Measurements from ENCODE around the gene VIM.

VIM gene

DNA sequence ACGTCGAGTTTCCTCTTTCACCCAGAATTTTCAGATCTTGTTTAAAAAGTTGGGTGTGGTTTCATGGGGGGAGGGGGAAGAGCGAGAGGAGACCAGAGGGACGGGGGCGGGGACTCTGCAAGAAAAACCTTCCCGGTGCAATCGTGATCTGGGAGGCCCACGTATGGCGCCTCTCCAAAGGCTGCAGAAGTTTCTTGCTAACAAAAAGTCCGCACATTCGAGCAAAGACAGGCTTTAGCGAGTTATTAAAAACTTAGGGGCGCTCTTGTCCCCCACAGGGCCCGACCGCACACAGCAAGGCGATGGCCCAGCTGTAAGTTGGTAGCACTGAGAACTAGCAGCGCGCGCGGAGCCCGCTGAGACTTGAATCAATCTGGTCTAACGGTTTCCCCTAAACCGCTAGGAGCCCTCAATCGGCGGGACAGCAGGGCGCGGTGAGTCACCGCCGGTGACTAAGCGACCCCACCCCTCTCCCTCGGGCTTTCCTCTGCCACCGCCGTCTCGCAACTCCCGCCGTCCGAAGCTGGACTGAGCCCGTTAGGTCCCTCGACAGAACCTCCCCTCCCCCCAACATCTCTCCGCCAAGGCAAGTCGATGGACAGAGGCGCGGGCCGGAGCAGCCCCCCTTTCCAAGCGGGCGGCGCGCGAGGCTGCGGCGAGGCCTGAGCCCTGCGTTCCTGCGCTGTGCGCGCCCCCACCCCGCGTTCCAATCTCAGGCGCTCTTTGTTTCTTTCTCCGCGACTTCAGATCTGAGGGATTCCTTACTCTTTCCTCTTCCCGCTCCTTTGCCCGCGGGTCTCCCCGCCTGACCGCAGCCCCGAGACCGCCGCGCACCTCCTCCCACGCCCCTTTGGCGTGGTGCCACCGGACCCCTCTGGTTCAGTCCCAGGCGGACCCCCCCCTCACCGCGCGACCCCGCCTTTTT, at the start of gene VIM:
Gene VIM (plus strand): TSS at position 151 of the 925 bp plus-strand sequence. CDS start 1,182 bp downstream, outside the sequence.
- peak; percentile 80 for DNase-seq

DNA sequence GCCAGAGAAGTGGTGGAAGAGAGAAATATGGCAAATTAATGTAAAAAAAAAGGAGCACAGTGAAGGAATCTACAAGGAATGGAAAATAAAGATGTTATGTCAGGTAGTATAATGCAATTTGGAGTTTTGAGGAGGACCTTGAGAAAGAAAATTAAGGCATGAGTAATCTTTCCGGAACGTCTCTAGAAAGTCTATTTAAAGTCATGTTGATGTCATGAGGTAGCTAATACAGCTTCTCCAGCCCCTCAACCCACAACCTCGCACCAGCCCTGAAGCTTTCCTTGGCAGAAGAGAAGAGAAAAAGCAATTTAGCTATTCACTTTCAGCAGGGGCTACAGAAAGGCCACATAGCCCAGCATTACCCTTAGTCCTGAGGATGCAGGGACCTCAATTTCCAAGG, 49.0 kb upstream of the VIM start:
- DNase-seq, result no peak

DNA sequence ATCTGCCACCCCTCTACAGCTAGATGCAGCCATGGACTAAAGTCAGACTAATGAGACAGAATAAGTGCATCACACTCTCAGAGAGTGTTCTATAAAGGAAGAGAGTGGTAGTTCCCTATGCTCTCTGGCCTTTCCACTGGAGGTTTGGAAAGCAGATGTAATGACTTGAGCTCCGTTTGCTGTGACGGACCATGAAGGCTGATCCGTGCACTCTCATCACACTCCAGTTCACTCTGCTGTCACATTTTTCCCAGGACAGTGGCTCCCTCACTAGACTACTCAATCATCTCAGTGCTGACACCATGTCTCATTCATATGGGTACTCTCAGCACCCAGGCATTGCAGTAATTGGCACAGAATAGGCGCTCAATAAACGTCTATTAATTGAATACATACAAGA, 46.9 kb upstream of the VIM start:
- DNase-seq, result no peak

DNA sequence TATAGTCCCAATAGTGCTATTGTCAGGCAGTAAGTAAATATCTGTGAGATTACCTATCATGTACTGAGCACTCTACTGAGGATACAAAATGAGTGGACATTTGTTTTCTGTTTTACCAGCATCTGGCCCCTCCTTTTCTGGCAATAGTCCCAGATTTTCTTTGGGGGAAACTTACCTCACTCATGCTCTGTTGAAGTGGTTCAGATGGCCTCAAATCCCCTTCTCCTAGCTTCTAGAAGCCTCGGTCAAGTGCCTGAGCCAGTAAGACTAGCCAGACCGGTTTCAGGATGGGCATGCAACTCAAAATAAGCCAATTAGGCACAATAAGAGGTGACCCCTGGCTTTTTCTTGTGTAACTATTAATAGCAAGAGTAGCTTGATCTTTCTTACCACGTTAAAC, 46.3 kb upstream of the VIM start:
- no peak for DNase-seq

DNA sequence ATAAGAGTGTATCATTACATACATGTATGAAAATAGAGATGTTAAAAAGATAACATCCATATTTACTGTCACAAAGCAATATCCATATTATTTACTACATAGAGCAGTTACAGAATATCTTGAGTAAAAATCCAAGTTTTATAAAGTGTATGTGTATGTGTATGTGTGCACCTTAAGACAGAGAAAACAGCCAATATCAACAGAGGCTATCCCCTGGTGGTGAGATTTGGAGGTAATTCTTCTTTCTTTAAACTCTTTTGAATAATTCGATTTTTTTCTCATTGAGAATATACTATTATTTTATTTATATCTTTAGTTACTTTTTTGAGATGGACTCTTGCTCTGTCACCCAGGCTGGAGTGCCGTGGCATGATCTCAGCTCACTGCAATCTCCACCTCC, 44.9 kb upstream of the VIM start:
- no peak for DNase-seq

DNA sequence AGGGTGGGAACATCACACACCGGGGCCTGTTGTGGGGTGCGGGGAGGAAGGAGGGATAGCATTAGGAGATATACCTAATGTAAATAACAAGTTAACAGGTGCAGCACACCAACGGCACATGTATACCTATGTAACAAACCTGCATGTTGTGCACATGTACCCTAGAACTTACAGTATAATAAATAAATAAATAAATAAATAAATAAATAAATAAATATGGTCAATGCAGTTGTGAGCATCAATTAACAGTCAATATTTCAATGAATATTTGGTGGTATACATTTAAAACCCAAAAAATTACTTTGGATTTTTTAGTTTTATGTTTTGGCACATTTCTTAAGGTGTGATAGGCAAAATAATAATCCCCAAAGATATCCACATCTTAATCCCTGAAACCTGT, 42.2 kb upstream of the VIM start:
- DNase-seq, result no peak

DNA sequence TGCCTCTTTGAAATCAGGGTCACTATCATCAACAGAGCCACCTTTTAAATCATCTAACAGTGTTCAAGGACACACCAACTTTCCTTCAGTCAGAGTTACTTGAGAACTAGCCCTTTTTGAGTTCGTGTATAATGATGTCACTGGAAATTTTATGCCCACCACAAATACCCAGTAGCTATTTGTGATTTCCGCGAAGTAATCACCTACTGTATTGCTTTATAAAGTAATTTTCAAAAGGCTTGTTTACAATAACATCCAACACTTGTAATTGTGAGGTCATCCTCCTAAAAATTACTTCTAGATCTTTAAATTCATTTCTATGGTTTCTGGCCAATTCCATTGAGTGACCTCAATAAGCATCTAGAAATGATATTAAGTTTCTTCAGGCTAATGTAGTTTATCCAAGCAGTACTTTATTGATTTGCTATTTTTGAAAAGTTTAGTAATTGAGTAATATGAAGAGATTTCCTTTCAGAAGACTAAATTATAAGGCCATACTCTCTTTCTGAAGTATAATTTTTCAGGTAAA, 39.3 kb upstream of the VIM start:
- no peak for DNase-seq

DNA sequence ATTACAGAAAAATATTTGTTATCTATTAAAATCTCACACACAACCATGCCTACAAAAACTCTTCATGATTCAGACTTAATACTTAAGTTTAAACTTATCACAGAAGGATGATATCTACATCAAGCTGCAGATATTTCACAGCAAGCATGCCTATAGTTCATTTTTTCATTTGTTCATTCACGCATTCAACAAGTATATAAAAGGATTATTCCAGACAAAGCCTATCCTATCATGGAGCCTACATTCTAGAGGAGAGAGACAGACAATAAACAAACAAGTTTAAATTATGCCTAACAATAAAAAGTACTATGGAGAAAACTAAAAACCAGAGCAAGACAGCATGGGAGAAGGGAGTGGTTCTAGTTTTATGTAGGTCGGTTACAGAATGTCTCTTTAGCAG, 37.4 kb upstream of the VIM start:
- DNase-seq, result no peak

DNA sequence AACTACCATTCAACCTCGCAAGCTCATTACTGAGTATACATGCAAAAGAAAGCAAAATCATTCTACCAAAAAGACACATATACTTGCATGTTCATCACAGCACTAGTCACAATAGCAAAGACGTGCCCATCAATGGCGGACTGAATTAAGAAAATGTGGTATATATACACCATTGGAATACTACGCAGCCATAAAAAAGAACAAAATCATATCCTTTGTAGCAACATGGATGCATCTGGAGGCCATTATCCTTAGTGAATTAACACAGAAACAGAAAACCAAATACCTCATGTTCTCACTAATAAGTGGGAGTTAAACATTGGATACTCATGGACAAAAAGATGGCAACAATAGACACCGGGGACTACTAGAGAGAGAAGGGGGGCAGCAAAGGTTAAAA, 33.0 kb upstream of the VIM start:
- DNase-seq, result no peak

DNA sequence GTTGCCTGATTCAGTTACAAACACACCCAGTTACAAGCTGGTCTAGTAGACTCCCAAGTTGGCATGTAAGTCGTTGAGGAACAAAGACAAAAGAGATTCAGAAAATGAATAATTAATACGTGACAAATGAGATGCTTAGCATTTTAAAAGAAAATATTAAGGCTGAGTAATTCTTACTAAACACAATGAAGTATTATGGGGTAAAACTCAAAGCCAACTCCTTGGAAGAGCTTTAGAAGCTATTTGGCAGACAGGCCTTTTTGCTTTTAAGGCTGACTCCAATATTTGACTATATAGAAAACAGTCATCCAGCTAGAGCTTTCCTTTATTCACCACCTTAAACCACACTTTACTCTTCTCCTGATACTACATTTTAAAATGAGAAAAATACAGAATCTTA, 32.0 kb upstream of the VIM start:
- no peak for DNase-seq

DNA sequence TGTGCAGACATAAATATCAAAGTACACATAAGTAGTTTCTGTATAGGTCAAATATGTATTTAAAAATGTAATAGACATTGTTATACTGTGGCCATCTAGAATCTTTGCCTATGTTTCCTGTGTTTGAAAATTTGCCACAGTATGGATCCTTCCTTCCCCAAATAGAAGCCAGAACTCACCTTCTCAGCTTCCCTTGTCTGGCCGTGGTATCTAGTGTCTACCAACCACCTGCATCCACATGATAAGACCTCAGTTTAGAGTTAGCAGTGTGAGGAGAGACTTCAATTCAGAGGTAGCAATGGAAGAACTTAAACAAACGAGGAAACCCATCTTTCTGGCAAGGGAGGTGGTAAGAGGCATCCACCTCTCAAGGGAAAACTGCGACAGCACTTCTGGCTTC, 31.5 kb upstream of the VIM start:
- no peak for DNase-seq

DNA sequence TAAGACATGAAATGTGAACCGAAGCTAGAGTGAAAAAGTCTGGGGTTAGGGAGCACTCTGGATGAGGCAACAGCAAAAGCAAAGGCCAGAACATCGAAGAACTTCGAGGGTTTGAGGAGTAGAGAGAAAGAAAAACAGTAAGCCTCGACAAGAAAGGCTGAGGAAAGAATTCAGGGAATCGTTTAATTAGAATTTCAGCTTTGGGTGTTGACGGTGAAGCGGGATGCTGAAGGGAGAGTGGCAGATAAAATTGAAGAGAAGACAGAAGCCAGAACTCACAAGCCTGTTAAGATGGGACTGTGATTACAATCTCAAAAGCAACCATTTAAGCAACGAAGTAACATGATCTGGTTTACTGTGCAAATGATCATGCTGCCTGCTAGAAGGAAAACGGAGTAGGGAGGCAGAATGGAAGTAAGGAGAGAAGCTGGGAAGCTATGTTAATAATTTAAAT, 28.7 kb upstream of the VIM start:
- DNase-seq, result no peak

DNA sequence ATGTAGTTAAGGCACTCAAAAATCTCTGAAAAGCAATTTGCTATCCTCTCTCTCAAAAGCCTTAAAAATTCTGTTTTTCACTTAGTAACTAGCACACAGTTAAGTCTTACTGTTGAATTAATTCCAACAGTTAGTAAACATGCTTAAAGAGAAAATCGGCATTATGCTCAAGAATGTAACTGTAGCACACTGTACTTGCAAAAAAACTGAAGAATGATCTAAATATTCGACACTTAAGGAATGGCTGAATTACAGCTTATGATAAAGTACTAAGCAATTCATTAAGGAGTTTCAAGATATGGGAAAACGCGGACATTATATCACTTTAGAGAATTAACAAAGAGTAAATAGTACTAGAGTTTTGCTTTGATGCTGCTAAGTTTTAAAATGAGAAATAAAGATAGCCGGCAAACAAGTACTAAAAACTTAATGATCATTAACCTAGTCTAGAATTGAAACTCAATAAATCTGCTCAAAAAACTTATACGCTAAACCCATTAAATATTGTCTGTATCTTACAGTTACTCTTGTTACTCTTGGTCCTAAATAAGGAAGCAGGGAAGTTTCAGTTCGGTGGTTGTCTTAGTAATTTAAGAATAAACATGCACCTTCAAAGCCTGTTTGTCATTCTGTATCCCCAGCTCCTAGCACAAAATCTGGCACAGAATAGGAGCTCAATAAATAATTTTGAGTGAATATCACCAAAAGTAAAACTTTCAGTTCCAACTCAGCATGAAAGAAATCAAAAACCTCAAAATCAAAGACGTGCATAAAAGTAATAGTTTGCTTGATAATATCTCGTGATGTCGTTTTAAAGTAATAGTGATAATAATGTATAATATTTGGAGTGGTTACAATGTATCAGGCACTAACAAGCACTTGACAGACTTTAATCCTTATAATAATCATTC, 27.8 kb upstream of the VIM start:
- DNase-seq, result no peak

DNA sequence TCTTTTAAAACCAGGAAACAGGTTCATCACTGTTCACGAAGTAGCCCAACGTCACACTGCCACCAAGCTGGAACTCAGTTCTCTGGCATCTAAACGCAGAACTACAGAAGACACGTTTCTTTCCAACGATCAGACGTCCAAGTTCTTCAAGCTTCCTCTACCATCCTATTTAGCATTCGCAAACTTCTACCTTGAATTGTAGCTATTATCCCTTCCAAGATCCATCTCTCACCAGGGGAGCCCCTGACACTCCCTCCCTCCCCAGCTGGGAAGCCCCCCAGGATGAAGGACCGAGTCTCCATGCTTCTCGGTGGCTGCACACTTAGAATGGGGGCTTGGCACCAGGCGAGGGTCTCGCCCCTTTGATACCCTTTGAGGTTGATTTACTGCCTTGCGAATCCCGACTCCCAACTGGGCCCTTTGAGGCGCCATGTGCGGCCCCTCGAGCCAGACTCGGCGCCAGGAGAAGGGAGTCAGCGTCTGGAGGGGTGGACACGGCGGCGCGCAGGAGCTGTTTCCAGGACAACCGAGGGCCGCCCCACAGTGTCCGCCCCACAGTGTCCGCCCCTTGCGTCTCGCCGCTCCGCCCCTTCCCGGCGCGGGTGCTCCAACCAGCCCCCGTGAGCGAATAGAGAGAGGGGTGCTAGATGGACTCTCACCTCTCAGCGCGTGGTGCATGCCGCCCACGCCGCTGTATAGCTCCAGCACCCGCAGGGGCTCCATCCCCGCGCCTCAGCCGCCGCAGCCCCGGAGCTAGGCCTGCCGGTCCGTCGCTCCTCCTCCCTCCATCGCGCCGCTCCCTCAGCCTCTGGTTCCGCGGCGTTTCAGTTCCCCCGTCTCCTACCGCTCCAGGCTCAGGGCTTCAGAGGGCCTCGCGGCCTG, 26.9 kb upstream of the VIM start, which contains the start of gene TRDMT1:
Gene TRDMT1 (minus strand): TSS at position 761 of the 882 bp plus-strand sequence. CDS start 38 bp downstream, at position 723.
- peak; percentile 80 for DNase-seq

DNA sequence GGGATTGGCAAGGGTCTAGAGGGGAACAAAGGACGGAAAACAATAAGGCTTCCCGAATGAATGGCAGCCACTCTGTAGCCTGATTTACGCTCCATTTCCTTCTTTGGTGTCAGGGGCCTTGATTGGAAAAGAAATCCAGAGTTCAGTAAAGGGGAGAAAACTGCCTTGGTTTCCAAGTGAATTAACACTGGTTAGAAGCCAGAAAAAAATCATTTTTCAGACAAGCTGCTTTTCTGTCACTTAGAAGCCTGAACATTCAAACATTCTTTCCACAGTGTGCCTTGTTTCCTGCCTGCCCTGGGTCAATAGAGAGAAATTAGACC, 26.3 kb upstream of the VIM start:
- DNase-seq, result no peak

DNA sequence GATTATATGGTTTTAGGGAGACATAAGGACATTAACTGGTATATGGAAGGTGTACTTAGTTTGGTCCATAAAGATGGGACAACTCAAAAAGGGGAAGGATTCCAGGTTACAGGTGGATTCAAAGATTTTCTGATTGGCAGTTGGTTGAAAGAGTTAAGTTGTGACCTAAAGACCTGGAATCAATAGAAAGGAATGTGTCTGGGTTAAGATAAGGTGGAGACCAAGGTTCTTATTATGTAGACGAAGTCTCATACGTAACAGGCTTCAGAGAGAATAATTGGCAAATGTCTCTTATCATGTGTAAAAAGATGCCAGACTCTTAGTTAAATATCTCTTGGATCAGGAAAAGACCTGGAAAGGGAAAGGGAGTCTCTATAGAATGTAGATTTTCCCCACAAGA, 25.5 kb upstream of the VIM start:
- DNase-seq, result no peak

DNA sequence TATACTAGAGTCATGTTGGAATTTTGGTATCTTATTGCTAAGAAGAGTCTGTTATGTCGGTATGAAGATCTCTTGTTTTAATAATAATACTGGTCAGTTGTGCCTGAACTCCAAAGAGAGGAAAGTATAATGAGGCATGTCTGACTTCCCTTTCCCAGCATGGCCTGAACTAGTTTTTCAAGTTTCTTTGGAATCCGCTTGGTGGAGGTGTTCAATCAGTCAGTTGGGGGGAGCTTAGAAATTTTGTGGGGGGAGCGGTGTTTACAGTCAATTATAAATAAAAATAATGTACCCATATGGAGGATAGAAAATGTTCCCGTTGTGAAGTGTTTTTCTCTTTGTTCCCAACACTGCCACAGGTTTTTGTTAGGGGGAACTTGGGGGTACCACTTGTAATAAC, 25.0 kb upstream of the VIM start:
- no peak for DNase-seq

DNA sequence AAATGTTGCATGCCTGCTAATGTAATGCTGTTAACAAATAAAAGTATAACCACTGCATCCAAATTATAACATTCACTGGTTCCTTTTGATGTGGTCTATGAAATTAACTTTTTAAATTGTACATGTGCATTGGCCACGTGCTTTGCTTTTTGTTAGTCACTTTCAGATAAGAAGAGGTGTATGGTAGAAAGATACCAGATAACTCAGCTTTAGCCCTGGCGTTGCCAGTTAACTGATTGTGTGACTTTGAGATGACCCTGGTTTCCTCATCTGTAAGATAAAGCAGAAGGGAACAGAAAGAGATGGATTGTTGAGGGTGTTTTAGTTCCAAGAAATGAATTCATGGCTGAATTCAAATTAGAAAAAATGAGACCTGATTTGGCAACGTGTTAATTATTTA, 24.6 kb upstream of the VIM start:
- DNase-seq, result no peak

DNA sequence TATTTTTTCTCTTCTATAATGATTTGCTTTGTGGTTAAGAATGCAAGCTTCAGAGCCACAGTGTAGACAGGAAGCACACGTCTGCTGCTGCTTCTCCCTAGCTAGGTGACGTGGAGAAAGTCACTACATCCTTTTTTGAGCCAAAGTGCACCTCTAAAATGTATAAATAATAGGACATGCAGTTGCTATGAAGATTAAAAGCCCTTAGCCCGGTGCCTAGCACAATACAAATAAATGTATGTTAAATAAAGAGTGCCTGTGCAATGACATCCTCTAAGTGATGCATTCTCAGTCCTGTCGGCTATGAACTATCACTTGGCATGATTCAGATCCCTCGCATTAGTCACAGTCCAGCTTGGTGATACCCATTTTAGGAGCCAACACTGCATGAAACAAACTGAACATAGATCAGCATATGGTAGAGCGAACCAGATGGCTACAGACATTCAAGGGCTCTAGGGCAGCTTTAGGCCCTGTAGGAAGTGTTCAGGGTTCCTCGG, 21.8 kb upstream of the VIM start:
- DNase-seq, result no peak

DNA sequence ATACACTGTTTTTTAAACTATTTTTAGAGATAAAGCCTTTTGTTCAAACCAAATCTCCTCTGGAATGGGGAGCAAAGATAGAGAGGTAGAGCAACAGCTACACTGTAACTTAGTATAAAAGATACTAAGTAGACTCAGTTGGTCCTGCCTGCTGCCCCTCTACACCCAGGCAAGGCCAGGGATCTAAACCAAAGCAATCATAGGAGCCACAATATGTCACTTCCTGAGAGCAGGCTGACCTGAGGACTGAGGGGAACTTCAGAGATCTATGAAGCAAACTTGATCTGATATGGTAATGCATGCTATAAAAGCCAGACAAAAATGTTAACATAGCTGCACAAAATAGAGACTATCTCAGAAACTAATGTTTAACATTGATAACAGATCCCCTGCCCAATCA, 19.6 kb upstream of the VIM start:
- no peak for DNase-seq

DNA sequence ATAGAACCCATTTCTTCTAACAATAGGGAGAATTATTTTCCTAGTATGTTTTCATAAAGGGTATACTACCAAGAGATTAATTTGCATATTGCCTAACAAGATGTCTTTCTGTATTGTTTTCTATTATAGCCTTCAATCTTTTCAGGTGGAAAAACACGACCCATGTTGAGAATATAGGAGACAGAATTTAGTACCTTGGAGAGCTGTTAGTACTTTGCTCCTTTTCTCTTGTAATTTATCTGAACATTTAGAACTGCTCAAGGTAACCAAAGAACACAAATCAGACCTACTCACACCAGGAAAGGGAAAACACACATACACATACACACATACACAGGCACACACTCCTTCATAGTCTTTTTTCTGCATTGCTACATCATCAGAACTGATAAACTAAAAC, 18.7 kb upstream of the VIM start:
- DNase-seq, result no peak

DNA sequence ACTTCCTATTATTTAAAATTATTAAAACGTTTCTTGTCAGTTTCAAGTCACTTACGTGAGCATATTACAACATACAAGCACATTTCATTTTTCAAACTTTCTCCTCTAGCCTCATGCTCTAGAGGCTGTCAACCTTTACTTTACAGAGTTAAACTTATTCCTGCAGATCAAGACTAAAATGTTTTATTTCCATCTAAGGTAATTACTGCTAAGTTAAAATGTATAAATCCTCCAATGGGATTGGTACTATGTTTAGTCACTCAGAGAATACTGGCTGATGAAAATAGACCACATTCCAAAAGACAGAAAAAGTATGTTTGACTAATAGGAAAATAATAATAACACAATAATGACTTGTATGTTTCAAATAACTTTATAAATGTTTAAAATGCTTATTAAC, 18.2 kb upstream of the VIM start:
- no peak for DNase-seq
